Measurements from ENCODE around the gene MAP3K3. TPM values are rescaled to one million over a fixed set of nuclear protein-coding genes. Genes with fewer than 3 reads are reported as not detected.

MAP3K3 gene
- polyA plus RNA-seq, 1 experiment: 32.5 TPM

GRCh38 chr17:63672856-63673255 is 50.6 kb downstream of the MAP3K3 start:
- Histone ChIP-seq H3K27me3 (ENCODE audit: control insufficient read depth, insufficient read depth, low read length) (no peaks in the 10 kb centered on the region), H3K4me3 (ENCODE audit: low read depth, low read length) (no peak overlapping the region), H3K36me3 (ENCODE audit: control insufficient read depth, insufficient read depth, low read length) (no peaks in the 10 kb centered on the region; the same call in 1 of the 2 replicates)
- POLR2A ChIA-PET: no interaction called here
- DNase-seq (ENCODE audit: low read depth): no peak
- no peak for TF ChIP-seq CTCF (IDR thresholded peaks at IDR 0.05; ENCODE audit: insufficient read depth, low read depth, low read length)
- CTCF ChIA-PET: no interaction called here

GRCh38 chr17:63675231-63675606 is 53.0 kb downstream of the MAP3K3 start:
- H3K4me3 ChIP-seq (ENCODE audit: low read depth, low read length): no peak overlapping the region
- POLR2A ChIA-PET: no interaction called here

DNA sequence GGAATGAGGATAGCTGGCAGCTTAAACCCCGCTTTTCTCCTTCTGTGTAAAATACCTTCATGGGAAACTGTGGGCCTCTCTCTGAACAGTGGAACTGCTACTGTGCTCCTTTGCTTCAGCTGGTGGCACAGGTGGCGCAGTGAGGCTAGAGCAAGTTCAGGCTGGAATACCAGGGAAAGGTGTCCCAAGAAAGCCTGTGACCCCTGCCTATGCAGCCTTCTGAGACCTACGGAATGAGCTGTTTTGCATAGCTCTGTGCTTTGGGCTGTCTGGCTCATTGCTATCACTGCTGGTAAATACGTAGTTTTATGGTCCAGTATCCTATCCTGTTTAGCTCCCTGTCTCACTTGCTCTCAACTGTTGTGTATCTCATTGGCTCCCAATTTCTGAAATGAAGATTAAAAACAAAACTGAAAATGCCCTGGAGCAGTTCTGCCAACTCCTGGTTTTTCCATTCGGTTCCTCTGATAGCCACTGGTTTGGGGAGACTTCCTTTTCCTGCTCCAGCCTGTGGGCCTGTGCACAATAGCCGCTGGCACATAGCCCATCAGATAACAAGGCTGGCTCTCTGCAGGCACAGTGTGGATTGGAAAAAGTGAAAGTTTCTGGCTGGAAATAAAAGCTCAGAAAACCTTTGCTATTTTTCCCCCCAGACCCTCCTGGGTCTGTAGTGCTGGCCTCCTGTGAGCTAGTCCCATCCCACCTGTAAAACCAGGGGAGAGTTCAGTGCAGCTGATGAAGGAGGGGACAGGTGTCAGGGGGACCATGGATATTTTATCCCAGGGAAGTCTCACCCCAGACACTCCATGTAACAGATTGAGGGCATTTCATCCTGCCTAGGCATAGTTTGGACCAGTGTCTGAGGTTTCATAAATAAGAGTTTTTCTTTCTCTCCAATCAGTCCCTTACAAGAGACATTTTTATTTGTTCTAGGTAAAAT is 53.7 kb downstream of the MAP3K3 start:
- no peaks in the 10 kb centered on the region for H3K27me3 ChIP-seq (ENCODE audit: control insufficient read depth, insufficient read depth, low read length)
- TF ChIP-seq CTCF (IDR thresholded peaks at IDR 0.05; ENCODE audit: insufficient read depth, low read depth, low read length): no peak
- H3K36me3 ChIP-seq (ENCODE audit: control insufficient read depth, insufficient read depth, low read length): peaks cover 4% of the 10 kb centered on the region
- H3K4me3 ChIP-seq (ENCODE audit: low read depth, low read length): no peak overlapping the region
- CTCF ChIA-PET: interaction anchor here (0.8 to 1.8 kb wide), 6 partner anchors 10 to 38 kb away, joined by 3 to 6 read pairs (median 4); no protein-coding TSS in a partner anchor
- no peak for DNase-seq (ENCODE audit: low read depth)
- POLR2A ChIA-PET: no interaction called here

More at GRCh38 chr17:63675231-63675606, 53.0 kb downstream of the MAP3K3 start:
- Histone ChIP-seq H3K27me3 (ENCODE audit: control insufficient read depth, insufficient read depth, low read length) (no peaks in the 10 kb centered on the region), H3K36me3 (ENCODE audit: control insufficient read depth, insufficient read depth, low read length) (peaks cover 4% of the 10 kb centered on the region)
- CTCF ChIA-PET: interaction anchor here (0.9 to 1.8 kb wide), 5 partner anchors 9 to 22 kb away, joined by 3 to 6 read pairs (median 3); no protein-coding TSS in a partner anchor
- no peak for DNase-seq (ENCODE audit: low read depth)
- no peak for TF ChIP-seq CTCF (IDR thresholded peaks at IDR 0.05; ENCODE audit: insufficient read depth, low read depth, low read length)

- TF ChIP-seq CTCF (IDR thresholded peaks at IDR 0.05; ENCODE audit: insufficient read depth, low read depth, low read length): no peak
- no peak for DNase-seq (ENCODE audit: low read depth)
- Histone ChIP-seq H3K27me3 (ENCODE audit: control insufficient read depth, insufficient read depth, low read length) (no peaks in the 10 kb centered on the region), H3K4me3 (ENCODE audit: low read depth, low read length) (no peak overlapping the region), H3K36me3 (ENCODE audit: control insufficient read depth, insufficient read depth, low read length) (peaks cover 4% of the 10 kb centered on the region)
- POLR2A ChIA-PET: no interaction called here
- CTCF ChIA-PET: interaction anchor here (0.9 to 1.2 kb wide), 2 partner anchors 17 to 37 kb away, joined by 3 read pairs; no protein-coding TSS in a partner anchor
Observed at GRCh38 chr17:63676584-63676983, 54.4 kb downstream of the MAP3K3 start.

- Histone ChIP-seq H3K27me3 (ENCODE audit: control insufficient read depth, insufficient read depth, low read length) (no peaks in the 10 kb centered on the region), H3K4me3 (ENCODE audit: low read depth, low read length) (no peak overlapping the region), H3K36me3 (ENCODE audit: control insufficient read depth, insufficient read depth, low read length) (peaks cover 6% of the 10 kb centered on the region)
- ChIA-PET POLR2A (no interaction called here), CTCF (interaction anchor here (1.9 to 2.4 kb wide), 2 partner anchors 14 to 17 kb away, joined by 5 to 10 read pairs; no protein-coding TSS in a partner anchor)
- no peak for TF ChIP-seq CTCF (IDR thresholded peaks at IDR 0.05; ENCODE audit: insufficient read depth, low read depth, low read length)
- DNase-seq (ENCODE audit: low read depth): no peak
Observed at GRCh38 chr17:63679214-63679613, 57.0 kb downstream of the MAP3K3 start.

All from BJ (cell line).